ENCODE measurements around the gene VSTM2L.
A peak's percentile ranks its signal among the peaks of the same experiment; 100 is the strongest.

Gene VSTM2L

DNA sequence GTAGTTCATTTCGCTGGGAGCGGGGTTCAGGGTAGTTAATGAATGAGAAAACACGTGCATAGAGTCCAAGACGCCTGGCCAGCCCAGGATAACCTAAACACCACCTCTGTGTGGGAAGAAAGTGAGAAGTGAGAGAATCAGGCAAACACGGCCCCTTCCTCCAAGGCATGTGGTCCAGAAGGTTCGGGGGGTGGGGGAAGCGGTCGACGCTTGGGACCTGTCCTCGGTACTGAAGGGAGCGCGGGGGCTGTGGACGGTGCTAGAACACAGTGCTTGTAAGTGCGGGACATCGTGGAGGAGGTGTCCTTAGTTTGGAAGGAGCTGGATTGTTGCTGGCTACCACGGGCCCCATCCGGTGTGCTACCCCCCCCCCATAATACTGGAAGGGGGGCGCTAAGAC is 1.7 kb upstream of the VSTM2L start:
- DNase-seq, result no peak

DNA sequence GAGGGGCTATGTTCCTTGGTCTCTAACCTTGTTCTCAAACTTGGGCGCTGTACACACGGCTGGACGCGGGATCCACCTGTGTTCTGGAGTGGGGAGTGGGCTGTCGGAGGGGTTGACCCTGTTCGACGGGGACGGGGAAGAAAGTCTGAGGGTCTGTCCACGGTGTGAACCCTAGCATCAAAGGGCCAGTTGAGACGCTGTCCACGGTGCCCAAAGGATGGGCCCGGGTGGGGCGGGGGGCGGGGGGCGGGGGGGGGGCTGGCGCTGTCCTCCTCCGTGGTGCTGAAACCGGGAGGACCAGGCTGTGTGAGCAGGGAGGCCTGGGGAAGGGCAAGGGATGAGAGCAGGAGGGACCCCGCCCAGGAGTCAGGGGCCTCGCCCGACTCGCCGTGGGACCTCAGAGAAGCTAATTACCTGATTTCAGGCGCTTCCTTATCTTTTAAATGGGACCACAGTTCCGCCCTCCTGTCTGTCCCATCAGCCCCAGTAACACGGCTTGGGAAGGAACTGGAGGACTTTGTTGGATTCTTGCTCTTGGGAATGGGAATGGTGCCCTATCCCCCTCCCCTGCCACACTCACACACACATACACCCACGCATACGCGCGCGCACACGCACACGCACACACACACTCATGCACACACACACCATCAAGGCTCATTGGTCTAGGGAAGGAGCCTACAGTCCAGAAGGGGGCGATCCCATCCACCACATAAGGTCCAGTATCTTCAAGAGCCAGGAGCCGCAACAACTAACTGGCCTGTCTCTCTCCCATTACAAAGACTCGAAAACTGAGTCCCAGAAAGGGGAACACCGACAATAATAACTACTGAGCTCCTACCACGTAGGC is 1.0 kb upstream of the VSTM2L start:
- DNase-seq, result peak; percentile 19

DNA sequence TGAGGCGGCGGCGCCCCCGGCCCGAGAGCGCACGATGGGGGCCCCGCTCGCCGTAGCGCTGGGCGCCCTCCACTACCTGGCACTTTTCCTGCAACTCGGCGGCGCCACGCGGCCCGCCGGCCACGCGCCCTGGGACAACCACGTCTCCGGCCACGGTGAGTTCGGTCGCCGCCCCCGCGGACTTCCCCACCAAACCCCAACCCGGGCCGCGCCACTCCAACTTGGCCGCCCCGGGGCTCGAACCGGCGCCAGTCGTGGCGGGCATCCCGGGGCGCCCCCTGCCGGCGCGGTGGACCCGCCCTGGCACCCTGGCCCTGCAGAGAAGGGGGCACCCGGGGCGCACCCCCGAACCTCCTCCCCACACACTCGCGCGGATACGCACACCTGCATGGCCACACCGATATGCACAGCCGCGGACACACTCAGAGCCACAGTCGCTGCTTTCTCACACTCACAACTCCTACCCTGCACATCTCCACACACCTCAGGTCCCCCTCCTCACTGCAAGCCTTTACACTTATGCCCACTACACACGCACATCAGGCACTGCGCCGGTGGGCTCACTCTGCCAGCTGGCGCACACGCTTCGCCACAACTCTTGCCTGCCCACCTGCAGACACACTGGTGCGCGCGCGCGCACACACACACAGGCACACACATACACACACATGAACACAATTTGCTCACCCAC is 535 bp downstream of the VSTM2L start:
- DNase-seq, result no peak

DNA sequence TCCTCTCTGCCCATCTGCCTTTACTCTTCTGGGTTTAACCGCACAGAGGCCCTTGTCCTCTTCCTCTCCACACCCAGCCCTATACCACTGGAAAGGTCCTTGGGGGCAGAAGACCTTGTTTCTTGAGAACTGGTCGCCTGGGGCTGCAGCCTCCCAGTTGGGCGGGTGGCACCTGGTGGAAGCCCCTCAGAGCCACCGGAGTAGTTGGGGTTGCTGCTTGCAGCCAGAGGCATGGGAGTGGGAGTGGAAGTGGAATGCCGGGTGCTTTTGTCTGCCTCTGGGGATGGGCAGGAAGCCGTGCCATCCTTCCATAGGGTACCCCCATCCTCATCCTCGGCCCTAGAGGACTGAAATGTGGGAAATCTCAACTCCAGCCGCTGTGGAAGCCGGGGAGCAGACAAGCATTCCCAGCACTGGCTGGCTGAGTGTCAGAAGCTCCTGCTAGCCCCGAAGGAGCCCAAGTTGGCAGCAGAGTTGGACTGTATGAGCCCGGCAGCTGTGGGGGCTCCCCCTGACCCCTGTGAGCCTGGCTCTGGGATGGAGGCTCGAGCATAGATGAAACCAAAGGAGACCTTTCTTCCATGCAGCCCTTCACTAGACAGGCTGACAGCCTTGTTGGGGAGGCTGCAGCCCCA is 1.2 kb downstream of the VSTM2L start:
- DNase-seq, result no peak

DNA sequence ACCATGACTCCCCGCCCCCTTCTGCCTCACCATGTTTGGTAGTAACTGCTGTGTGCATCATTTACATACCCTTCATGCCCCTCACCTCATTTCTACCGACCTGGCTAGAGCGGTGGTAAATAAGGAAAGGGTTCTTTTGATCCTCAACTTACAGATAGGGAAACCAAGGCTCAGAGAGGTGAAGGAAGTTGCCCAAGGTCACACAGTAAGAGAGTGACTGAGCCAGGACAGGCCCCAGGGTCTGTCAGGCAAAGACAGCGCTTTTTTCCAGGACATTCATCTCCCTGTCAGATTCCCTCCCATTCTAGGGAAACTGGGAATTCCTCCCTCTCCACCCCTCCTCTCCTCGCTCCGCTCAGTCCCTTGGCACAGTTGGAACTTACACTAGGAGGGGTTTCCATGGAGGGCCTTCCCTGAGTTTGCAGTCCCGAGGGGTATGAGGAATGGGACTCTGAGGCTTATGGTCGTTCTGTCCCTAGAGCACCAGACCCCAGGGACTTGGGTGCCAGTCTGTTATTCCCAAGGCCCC is 2.0 kb downstream of the VSTM2L start:
- no peak for DNase-seq

DNA sequence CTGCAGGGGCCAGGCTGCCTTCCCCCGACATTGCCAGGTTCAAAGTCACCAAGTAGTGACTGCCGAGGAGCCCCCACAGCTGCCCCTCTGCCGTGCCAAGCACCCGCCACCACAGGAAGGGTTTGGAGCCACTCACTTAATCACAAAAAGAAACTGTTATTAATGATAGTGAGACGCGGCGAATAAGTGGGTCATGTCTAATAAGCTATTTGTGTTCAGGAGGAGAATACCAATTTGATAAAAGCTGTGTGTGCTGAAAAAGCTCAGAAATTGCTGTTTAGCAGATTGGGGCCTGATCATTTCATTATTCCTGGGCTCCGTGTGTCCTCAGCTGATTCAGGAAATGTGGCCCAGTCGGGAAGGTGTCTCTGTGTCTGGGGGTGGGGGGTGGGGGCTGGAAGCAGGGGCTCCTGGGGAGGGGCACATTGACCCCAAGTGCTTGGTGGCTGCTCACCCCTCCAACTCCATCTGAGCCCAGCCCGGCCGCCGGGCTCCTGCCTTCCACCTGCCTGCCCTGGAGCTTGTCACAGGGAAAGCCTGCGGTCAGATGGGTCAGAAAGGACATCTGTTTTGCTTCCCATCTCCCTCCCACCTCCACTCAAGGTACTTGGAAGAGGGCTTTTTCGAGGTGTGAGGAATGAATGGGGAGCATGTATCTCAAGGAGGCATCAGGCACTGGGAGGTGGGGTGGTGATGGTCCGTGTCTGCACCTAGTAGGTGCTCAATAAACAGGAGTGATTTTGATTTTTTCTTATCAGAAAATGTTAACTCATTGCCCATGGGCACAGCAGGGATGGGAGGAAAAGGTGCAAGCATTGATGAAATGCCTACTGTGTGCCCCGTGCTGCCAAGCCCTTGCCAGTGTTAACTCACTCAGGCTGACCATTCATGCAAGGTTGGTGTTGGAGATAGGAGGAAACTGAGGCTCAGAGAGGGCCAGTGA is 3.0 kb downstream of the VSTM2L start:
- no peak for DNase-seq

DNA sequence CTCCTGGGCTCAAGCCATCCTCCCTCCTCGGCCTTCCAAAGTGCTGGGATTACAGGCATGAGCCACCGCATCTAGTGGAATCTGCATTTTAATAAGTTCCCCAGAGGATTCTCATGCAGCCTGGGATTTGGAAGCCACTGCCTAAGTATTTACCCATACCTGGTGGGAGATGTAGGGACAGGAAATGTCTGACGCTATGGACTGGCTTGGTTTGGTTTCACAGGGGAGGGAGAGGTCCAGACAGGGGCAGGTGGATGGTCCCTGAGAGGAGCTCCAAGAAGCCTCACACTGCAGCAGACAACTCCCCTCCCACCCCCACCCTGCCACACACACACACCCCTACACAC is 4.4 kb downstream of the VSTM2L start:
- no peak for DNase-seq

DNA sequence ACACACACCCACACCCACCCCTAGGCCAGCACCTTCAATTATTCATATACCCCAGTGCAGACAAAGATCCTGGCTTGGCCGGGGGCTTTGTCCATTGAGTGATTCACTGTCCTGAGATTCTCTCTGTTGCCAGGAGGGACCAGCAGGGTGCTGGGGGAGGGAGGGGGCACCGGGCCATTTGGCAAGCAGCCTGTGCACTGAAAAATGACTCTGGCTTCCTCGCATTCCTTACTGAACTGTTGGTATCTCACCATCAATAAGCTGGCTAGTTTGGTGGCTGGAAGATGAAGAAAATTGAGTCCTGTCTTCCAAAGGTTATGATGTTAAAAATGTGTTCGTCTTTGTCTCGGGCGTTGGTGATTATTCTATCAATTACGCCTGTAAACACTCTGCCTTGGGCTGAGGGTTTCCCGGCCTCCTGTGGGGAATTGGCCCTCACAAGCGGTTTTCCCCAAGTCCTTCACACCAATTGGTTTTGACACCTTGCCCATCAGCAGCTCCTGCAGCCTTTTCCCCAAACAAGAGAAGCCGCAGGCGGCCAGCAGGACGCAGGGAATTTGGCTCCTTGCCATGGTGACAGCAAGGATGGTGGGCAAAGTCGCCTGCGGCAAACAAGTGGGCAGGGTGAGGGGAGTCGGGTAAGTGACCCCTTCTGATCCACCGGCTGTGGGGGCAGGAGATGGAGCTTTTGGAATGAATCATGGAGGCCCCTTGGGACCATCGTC is 4.9 kb downstream of the VSTM2L start:
- no peak for DNase-seq

DNA sequence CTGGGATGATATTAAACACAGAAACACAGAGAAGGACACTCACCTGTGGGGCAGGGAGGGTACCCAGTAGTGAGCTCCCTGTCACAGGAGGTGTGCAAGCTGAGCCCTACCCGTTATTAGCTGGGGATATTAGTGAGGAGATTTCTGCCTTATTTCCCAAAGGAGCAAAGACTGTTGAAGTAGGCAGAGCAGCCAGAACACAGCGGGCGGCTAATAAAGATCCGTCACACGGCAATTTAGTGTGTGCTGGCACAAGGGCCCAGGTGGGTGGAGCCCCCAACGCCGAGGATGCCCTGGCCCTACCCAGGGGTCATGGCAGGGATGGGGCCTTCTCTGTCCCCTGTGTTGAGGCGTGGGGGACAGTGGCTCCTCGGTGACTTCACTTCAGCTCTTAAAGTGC is 8.3 kb downstream of the VSTM2L start:
- no peak for DNase-seq

DNA sequence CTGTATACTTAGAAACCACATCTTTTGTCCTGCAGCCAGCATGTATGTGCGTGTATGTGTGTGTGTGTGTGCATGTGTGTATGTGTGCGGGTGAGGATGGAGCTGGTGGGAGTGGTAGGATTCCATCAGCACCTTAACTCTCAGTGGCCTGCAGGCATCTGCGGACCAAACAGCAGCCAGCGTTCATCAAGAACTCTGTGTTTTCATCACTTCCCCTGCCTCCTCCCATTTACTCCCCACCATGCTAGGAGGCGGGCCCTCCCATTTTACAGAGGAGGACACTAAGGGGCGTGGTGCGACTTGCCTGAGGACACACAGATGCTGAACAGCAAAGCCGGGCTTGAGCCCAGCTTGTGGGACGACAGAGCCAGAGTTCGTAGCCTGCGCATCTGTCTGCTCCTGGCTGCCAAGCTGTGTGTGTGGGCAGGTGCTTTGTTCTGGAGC is 8.9 kb downstream of the VSTM2L start:
- peak; percentile 76 for DNase-seq

DNA sequence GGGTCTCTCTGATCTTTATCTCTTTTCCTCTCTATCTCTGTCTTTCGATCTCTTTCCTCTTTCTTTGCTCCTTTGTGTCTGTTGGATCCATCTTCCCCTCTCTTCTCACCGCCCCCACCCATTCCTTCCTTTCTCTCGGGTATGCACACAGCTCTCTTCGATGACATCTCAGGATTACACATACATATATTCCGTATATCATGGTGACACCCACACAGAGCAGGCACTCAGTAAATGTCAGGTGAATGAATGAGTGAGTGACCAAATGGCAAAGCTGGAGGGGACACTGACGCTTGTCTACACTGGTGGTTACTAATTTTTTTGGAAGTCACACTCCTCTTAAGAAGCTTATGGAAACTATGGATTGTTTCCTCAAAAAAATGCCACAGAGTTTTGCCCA is 9.9 kb downstream of the VSTM2L start:
- DNase-seq, result no peak

DNA sequence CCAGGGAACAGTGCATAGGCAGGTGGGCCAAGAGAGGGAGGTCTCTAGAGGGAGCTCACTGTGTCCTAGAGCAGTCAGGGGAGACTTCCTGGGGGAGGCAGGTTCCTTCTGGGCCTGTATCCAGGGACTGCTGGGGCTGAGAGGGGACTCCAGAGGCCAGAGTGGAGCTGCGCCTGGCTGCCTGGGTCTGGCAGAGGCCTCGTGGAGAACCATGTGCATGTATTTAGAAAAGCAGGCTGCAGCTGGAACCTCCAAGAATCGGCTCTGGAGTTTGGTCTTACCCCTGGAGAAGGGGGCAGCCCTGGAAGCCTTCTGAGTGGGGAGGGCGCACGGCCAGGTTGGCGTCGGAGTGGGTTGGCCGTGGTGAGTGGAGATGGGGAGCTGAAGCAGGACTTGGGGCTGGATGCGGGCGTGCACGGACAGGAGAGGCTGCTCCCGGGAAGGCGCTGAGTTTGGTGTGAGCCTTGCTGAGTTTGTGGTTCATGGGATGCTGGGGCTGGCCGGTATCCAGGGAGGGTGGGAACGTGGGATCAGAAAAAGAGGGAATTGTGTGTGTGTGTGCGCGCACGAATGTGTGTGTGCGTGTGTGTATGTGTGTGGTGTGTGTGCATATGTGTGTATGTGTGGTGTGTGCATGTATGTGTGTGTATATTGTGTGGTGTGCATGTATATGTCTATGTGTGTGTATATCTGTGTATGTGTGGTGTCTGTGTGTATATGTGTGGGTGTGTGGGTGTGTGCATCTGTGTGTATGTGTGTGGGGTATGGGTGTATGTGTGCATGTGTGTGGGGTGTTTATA is 10.8 kb downstream of the VSTM2L start:
- no peak for DNase-seq

DNA sequence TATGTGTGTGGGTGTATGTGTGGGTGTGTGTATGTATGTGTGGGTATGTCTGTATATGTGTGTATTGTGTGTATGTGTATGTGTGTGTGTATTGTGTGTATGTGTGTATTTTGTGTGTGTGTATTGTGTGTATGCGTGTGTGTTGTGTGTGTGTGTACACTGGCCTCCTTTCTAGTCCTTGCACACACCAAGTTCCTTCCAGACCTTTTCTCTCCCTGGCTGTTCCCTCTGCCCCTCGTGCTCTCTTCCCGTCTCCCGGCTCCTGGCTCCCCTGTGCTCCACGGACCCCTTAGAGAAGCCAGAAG is 11.4 kb downstream of the VSTM2L start:
- no peak for DNase-seq

DNA sequence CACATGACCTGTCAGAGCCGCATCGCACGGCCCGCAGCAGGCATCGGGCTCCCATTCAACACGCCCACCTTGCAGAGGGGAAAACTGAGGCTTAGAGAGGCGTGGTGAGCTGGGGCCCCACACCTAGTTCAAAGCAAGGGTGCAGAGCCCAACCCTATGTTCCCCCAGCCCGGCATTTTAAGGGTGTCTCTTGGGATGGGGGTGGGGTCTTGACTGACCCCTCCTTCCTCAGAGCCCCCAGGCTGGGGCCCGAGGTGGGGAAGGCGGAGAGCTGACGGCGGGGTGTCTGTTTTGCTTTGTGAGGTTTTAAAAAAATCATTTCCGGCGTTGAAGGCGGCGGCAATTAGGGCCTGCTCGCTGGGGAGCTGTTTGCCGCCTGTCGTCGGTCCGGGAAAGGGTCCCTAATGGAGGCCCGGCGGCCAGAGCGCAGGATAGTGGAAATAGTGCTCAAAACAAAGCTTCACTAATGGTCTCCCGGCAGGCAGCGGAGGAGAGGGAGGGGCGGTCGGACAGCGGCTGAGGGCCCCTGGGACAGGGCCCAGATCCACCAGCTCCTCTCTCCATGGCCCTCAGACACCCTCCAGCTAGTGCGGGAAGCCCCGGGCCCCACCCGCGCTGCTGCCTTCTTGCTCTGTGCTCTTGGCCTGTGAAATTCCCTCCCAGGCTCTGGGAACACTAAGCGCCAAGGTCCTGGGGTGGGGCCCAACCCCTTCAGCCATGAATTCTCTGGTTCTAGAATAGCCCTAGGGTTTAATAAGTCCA is 11.9 kb downstream of the VSTM2L start:
- DNase-seq, result peak; percentile 53

DNA sequence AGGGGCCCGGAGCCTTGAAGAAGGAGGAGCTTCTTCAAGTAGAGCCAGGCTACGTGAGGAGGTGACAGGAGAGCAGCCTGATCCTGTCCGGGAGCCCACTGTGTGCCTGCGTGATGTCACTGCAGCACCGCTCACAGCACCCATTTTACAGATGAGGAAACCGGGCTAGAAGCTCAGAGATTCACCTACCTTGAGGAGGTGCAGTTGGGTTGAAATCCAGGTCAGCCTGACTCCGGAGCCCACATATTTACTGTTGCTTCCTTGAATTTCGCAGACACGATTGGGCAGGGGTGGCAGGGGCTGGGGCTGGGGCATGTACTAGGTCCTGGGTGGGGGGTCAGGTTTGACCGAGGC is 12.5 kb downstream of the VSTM2L start:
- no peak for DNase-seq

DNA sequence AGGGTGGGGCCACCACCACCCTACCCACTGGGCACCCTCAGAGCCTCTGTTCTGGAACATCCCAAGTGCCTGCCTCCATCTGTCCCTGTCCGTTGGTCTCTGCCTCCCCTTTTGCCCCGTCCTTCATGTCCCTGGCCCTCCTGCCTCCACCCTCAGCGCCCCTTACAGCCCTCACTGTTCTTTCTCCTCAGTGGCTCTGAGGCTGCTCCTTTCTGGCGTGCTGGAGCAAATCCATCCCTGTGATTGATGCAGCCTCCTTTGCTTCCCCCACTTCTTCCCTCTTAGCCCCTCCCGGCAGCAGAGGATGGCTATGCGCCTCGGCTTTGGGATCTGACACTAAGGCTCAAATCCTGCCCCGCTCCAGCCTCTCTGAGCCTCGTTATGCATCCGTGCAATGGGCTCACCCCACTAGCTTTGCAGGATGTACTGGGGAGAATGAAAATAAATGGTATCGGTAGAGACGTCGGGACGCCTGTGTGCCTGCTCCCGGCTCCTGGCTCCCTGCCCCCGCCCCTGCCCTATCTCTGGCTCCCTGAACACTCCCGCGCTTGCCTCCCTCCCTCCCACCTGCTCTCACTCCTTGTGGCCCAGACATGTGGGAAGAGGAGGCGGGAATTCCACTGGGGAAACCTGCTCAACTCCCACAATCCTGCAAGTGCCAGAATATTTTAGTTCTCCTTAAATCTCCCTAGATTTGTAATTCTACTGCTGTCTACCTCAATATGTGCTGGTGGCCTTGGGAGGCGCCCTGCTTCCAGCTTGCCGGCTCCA is 13.1 kb downstream of the VSTM2L start:
- no peak for DNase-seq

DNA sequence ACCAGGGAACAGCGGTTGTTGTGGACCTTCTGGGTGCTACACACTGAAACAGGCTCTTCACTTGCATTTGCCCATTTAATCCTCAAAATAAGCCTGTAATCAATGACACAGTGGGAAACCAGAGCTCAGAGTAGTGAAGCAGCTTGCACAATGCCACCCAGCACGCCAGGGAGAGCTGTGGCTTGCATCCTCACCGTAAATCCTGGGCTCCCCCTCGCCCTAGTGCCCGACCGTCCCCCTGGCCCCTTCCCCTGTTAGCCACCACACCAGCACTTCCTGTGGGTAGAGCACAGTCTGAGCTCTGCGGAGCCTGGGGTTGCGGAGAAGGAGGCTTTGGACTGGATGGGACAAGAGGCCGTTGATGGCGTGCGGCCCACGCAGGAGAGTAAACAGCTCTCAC is 14.5 kb downstream of the VSTM2L start:
- DNase-seq, result no peak

DNA sequence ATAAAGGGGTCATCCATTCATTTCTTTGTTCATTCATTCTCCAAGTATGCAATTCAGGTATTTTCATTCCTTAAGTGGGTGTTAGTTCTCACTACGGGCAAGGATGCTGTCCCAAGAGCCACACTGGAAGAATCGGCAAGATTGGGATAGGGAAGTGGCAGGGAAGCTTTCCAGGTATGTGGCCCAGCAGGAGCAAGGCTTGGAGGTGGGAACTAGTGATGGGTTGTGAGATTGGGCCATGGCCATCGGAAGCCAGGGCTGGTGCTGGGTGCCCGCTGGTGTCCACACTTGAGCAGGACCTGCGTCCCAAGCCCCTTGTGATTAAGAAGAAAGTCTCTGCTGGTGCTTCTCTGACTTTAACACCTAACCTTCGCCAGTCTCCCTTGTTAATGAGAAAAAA is 15.1 kb downstream of the VSTM2L start:
- no peak for DNase-seq

DNA sequence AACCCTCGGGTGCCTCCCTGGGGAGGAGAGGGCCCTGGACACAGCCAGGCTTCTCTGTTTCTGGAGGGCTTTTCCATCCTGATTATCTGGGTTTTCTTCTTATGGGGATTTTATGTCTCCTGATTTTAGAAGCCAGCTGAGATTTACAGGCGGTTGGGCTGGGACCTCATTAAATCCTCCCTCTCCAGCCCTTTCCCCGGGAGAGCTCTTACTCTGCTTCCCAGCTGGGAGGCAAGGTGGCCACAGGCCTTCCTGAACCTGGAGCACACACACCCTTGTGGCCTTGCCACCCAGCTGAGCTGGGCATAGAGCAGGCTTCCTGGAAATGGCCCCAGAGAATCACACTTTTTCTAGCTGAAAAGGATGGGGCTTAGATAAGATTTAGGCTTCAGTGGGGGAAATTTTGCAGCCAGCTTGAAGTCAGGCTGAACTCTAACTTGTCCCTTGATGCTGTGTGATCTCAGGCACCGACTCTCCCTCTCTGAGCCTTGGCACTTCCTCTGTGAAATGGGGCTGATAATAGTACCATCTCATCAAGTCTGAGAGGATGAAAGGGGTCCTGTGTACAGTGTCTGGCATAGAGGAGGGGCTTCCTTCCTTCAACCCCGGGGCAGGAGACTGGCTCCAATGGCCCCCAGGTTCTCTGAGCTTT is 16.6 kb downstream of the VSTM2L start:
- DNase-seq, result no peak

Measured in NCI-H1436 (cell line).